Measurements from ENCODE around the gene C1QTNF9B. TPM values are rescaled to one million over a fixed set of nuclear protein-coding genes. Genes with fewer than 3 reads are reported as not detected.
"Not testable (repeated sequence)": the region's sequence is repeated elsewhere in the genome, so short reads cannot be mapped to it uniquely, and the experiment has no call there.

C1QTNF9B gene
- not detected for polyA plus RNA-seq (2013, experiment 1 of 4)
- not detected for polyA plus RNA-seq (2013, experiment 2 of 4)
- not detected for polyA plus RNA-seq (2013, experiment 3 of 4)
- polyA plus RNA-seq (2013, experiment 4 of 4) = not detected

DNA sequence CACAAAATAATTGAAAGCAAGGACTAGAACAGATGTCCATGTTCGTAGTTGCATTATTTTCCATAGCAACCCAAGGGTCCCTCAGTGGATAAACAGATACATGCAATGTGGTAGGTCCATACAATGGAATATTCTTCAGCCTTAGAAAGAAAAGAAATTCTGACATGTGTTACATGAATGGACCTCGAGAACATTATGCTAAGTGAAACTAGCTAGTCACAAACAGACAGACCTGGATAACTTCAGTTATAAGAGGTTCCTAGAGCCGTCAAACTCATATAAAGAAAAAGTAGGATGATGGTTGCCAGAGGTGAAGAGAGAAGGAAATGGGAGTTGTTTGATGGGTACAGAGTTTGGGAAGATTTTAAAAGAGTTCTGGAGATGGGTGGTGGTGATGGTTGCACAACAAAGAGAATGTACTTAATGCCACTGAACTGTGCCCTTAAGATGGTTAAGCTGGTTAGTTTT, at the start of gene C1QTNF9B:
TSS of gene C1QTNF9B (minus strand) at position 51 of the 468 bp plus-strand sequence.
- not testable (repeated sequence) for H3K27ac ChIP-seq (ENCODE audit: insufficient read depth, low read depth, low read length, poor library complexity, severe bottlenecking); H3K27me3 ChIP-seq (ENCODE audit: control insufficient read depth, insufficient read depth, low read length, poor library complexity, severe bottlenecking); H3K36me3 ChIP-seq (ENCODE audit: control insufficient read depth, insufficient read depth, low read length); H3K9me3 ChIP-seq (ENCODE audit: control insufficient read depth, low read length); H3K4me1 ChIP-seq (ENCODE audit: control insufficient read depth, insufficient read depth, low read length); H3K4me3 ChIP-seq (ENCODE audit: insufficient read depth, low read depth, low read length)
- WGBS, 2 experiments = 91 to 93% methylated on average over 3 of the region's 3 CpGs

DNA sequence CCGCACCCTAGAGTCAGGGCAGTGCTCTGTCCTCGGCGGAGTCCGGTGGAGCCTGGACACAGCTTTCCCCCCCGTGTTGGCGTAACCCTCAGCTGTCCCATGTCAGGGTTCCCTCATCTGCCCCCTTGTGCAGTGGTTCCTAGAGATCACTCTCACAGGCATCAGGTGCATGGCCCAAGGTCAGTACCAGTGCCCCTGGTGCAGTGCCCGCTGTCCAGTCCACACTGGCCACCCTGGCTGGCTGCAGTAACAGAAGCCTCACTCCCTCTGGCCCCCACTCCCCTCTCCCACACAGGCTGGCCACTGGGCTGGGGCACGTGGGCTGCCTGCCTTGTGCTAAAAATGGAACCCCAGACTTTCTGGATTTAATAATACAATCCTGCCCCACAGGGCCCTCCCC, 49.6 kb upstream of the C1QTNF9B start:
- 90 to 93% methylated on average over 8 of the region's 8 CpGs for WGBS, 2 experiments
- Histone ChIP-seq H3K9me3 (ENCODE audit: control insufficient read depth, low read length) (no peaks in the 10 kb centered on the region), H3K36me3 (ENCODE audit: control insufficient read depth, insufficient read depth, low read length) (no peaks in the 10 kb centered on the region), H3K4me1 (ENCODE audit: control insufficient read depth, insufficient read depth, low read length) (no peaks in the 10 kb centered on the region), H3K27me3 (ENCODE audit: control insufficient read depth, insufficient read depth, low read length, poor library complexity, severe bottlenecking) (no peaks in the 10 kb centered on the region), H3K4me3 (ENCODE audit: insufficient read depth, low read depth, low read length) (no peak overlapping the region), H3K27ac (ENCODE audit: insufficient read depth, low read depth, low read length, poor library complexity, severe bottlenecking) (no peak overlapping the region)

DNA sequence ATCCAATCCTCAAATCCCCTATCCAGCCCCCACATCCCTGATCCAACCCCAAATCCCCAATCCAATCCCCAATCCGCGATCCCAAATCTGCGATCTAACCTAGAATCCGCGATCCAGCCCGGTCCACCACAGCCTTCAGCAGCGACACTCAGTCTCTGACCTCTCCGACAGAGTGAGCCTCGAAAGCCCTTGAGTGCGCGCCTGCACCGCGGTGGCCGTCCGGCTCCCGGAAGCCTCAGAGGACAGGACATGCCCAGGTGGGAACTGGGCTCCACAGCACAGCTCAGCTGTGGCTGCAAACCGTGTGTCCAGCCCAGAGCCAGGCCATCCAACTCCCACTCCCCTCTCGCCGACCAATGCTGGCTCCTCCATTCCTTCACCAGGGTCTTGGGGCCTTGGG, 48.8 kb upstream of the C1QTNF9B start:
- no peak overlapping the region for H3K27ac ChIP-seq (ENCODE audit: insufficient read depth, low read depth, low read length, poor library complexity, severe bottlenecking)
- 95 to 97% methylated on average over 19 of the region's 19 CpGs for WGBS, 2 experiments
- H3K4me1 ChIP-seq (ENCODE audit: control insufficient read depth, insufficient read depth, low read length) = no peaks in the 10 kb centered on the region
- no peaks in the 10 kb centered on the region for H3K9me3 ChIP-seq (ENCODE audit: control insufficient read depth, low read length)
- no peaks in the 10 kb centered on the region for H3K36me3 ChIP-seq (ENCODE audit: control insufficient read depth, insufficient read depth, low read length)
- H3K4me3 ChIP-seq (ENCODE audit: insufficient read depth, low read depth, low read length) = no peak overlapping the region
- no peaks in the 10 kb centered on the region for H3K27me3 ChIP-seq (ENCODE audit: control insufficient read depth, insufficient read depth, low read length, poor library complexity, severe bottlenecking)

DNA sequence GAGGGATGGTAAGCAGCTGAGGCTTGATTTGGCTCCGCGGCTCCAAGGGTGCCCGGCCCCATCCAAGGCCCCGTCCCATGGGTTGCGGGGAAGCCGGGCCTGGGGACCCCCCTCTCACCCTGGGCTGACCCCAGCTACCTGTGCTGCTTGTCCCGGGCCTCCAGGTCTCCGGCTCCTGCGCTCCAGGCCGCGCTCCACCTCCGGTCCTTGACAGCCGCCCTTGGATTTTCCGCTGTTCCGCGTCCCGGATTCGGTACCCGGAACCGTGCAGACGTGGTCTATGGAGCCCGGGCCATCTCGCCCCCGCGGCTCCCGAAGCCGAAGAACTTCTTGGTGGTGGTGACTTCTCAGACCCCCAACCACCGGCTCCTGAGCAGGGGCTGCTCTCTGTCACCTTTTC, 48.3 kb upstream of the C1QTNF9B start:
- H3K4me3 ChIP-seq (ENCODE audit: insufficient read depth, low read depth, low read length) = no peak overlapping the region
- H3K9me3 ChIP-seq (ENCODE audit: control insufficient read depth, low read length) = no peaks in the 10 kb centered on the region
- H3K27ac ChIP-seq (ENCODE audit: insufficient read depth, low read depth, low read length, poor library complexity, severe bottlenecking) = no peak overlapping the region
- H3K36me3 ChIP-seq (ENCODE audit: control insufficient read depth, insufficient read depth, low read length) = no peaks in the 10 kb centered on the region
- H3K27me3 ChIP-seq (ENCODE audit: control insufficient read depth, insufficient read depth, low read length, poor library complexity, severe bottlenecking) = no peaks in the 10 kb centered on the region
- H3K4me1 ChIP-seq (ENCODE audit: control insufficient read depth, insufficient read depth, low read length) = no peaks in the 10 kb centered on the region
- WGBS, 2 experiments = 95 to 97% methylated on average over 28 of the region's 28 CpGs

DNA sequence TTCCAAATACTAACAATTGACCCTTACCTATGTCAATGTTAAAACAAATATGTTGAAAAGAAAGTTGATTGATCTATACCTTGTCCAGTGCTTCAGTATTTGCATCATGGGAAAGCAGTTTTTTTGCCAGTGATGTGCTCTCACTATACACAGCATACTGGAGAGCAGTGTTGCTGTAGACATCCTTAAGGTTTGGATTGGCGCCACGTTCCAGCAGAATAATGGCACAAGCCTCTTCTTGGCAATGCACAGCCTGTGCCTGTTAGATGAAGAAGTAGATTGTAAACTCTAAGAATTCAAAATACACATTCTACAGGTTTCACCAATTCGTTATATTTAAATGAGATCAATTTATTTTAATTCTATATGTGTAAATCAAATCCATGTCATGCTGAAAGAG, 43.9 kb upstream of the C1QTNF9B start:
- no peaks in the 10 kb centered on the region for H3K36me3 ChIP-seq (ENCODE audit: control insufficient read depth, insufficient read depth, low read length)
- H3K27me3 ChIP-seq (ENCODE audit: control insufficient read depth, insufficient read depth, low read length, poor library complexity, severe bottlenecking) = no peaks in the 10 kb centered on the region
- no peak overlapping the region for H3K27ac ChIP-seq (ENCODE audit: insufficient read depth, low read depth, low read length, poor library complexity, severe bottlenecking)
- no peaks in the 10 kb centered on the region for H3K9me3 ChIP-seq (ENCODE audit: control insufficient read depth, low read length)
- H3K4me3 ChIP-seq (ENCODE audit: insufficient read depth, low read depth, low read length) = no peak overlapping the region
- no peaks in the 10 kb centered on the region for H3K4me1 ChIP-seq (ENCODE audit: control insufficient read depth, insufficient read depth, low read length)
- 100% methylated on average over 2 of the region's 3 CpGs for WGBS, 2 experiments

DNA sequence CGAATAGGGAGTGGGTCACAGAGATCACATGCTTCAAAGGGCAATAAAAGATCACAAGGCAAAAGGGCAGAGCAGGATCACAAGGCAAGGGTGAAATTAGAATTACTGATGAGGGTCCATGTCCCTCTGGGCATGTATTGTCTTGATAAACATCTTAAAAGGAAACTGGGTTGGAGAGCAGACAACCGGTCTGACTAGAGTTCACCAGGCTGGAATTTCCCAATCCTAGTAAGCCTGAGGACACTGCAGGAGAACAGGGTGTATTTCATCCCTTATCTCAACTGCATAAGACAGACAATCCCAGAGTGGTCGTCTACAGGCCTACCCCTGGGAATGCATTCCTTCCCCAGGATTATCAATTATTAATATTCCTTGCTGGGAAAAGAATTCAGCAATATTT, 42.4 kb upstream of the C1QTNF9B start:
- not testable (repeated sequence) for H3K27ac ChIP-seq (ENCODE audit: insufficient read depth, low read depth, low read length, poor library complexity, severe bottlenecking); H3K9me3 ChIP-seq (ENCODE audit: control insufficient read depth, low read length); H3K27me3 ChIP-seq (ENCODE audit: control insufficient read depth, insufficient read depth, low read length, poor library complexity, severe bottlenecking); H3K36me3 ChIP-seq (ENCODE audit: control insufficient read depth, insufficient read depth, low read length); H3K4me1 ChIP-seq (ENCODE audit: control insufficient read depth, insufficient read depth, low read length); H3K4me3 ChIP-seq (ENCODE audit: insufficient read depth, low read depth, low read length)
- WGBS, 2 experiments = 90 to 97% methylated on average over 3 of the region's 3 CpGs

DNA sequence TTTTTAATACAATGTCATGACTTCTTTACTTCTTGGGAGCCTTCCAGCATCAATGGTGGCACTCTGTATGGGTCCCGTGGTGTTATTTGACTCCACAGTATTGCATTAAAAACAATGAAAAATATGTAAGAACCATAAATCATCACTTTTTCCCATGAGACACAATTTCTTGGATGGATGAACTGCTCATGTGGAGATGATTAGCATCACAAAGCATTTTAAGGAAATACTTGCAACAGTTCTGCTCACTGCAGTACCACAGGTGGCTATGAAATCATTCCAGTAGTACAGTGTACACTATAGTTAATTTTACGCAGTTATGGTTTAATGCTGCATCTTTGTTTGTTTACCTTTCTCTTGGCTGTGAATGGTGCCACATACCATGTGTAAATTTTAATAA, 37.2 kb upstream of the C1QTNF9B start:
- no peaks in the 10 kb centered on the region for H3K27me3 ChIP-seq (ENCODE audit: control insufficient read depth, insufficient read depth, low read length, poor library complexity, severe bottlenecking)
- no peaks in the 10 kb centered on the region for H3K36me3 ChIP-seq (ENCODE audit: control insufficient read depth, insufficient read depth, low read length)
- H3K4me1 ChIP-seq (ENCODE audit: control insufficient read depth, insufficient read depth, low read length) = no peaks in the 10 kb centered on the region
- no peaks in the 10 kb centered on the region for H3K9me3 ChIP-seq (ENCODE audit: control insufficient read depth, low read length)
- no peak overlapping the region for H3K27ac ChIP-seq (ENCODE audit: insufficient read depth, low read depth, low read length, poor library complexity, severe bottlenecking)
- no peak overlapping the region for H3K4me3 ChIP-seq (ENCODE audit: insufficient read depth, low read depth, low read length)
- 92 to 95% methylated on average over 2 of the region's 2 CpGs for WGBS, 2 experiments

DNA sequence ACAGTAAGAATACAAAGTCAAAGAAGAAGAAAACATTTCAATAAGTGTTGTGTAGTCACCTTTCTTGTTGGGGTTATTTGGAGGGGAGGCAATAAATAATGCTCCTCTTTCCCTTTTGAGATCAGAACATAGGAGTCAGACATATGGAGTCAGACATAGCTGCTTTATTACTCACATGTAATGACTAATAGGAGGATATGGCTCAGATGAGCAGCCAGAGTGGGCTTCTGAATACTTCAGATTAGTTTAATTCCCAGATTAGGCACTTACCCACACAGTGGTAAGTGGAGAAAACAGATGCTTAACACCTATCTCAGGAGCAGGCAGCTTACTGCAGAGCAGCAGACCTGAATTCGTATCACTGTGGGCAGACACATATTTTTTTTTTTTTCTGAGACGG, 31.7 kb upstream of the C1QTNF9B start:
- Histone ChIP-seq H3K4me3 (ENCODE audit: insufficient read depth, low read depth, low read length) (no peak overlapping the region), H3K27ac (ENCODE audit: insufficient read depth, low read depth, low read length, poor library complexity, severe bottlenecking) (no peak overlapping the region), H3K27me3 (ENCODE audit: control insufficient read depth, insufficient read depth, low read length, poor library complexity, severe bottlenecking) (no peaks in the 10 kb centered on the region), H3K4me1 (ENCODE audit: control insufficient read depth, insufficient read depth, low read length) (no peaks in the 10 kb centered on the region), H3K9me3 (ENCODE audit: control insufficient read depth, low read length) (no peaks in the 10 kb centered on the region), H3K36me3 (ENCODE audit: control insufficient read depth, insufficient read depth, low read length) (no peaks in the 10 kb centered on the region)
- 93 to 99% methylated on average over 2 of the region's 2 CpGs for WGBS, 2 experiments

DNA sequence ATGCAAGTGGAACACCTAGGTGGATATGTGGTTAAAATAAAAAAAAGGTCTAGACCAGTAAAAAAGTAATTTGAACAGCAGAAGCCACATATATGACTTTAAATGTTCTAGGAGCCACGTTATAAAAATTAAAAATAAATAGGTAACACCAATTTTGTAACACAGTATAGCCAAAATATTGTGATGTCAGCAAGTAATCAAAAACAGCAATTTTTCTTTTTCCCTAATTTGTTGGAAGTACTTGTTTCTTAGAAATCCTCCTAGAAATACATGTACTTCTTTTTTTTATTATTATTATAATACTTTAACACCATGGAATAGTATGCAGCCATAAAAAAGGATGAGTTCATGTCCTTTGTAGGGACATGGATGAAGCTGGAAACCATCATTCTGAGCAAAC, 25.7 kb upstream of the C1QTNF9B start:
- WGBS, 2 experiments = no CpG with 5 or more reads among the region's 1 CpG
- no peak overlapping the region for H3K27ac ChIP-seq (ENCODE audit: insufficient read depth, low read depth, low read length, poor library complexity, severe bottlenecking)
- H3K36me3 ChIP-seq (ENCODE audit: control insufficient read depth, insufficient read depth, low read length) = no peaks in the 10 kb centered on the region
- no peaks in the 10 kb centered on the region for H3K4me1 ChIP-seq (ENCODE audit: control insufficient read depth, insufficient read depth, low read length)
- no peaks in the 10 kb centered on the region for H3K27me3 ChIP-seq (ENCODE audit: control insufficient read depth, insufficient read depth, low read length, poor library complexity, severe bottlenecking)
- no peak overlapping the region for H3K4me3 ChIP-seq (ENCODE audit: insufficient read depth, low read depth, low read length)
- no peaks in the 10 kb centered on the region for H3K9me3 ChIP-seq (ENCODE audit: control insufficient read depth, low read length)

DNA sequence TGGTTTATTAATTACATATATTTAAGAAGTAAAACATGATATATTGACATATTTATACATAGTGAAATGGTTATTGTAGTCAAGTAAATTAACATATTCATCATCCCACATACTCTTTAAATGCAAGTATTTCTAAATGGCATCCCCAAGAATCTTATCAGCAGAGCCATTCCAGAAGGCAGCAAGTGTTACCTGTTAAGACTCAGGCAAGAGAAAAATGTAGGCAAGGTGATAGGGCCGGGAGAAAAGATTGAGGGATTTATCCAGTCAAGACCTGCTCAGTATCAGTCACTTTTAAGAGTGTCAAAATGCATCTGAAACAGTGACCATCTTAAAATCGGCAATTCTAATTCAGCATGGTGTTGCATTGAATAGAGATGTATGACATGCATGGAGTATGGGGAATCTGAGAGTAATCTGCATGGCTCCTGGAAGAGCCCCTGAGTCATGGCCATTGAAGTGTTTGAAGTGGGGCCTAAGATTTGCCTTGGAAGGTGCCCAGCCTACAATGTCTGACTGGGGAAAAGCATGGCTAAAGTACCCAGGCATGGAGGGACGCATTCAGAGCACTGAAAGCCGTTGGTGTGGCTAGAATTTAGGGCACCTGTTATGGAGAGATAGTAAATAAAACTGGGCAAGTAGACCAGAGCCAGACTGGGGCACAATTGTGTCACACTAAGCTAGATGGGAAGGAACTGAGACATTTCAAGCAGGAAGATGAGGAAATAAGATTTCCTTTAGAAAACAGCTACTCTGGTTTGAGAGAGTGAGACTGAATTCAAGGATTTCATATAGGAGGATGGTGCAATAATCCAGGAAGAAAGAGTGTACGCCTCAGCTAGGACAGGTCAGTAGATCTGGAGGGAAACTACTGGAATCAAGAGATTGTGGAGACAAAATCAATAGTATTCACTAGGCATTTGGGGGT, 25.0 kb upstream of the C1QTNF9B start:
- no peaks in the 10 kb centered on the region for H3K4me1 ChIP-seq (ENCODE audit: control insufficient read depth, insufficient read depth, low read length)
- H3K4me3 ChIP-seq (ENCODE audit: insufficient read depth, low read depth, low read length) = no peak overlapping the region
- H3K27ac ChIP-seq (ENCODE audit: insufficient read depth, low read depth, low read length, poor library complexity, severe bottlenecking) = no peak overlapping the region
- H3K9me3 ChIP-seq (ENCODE audit: control insufficient read depth, low read length) = no peaks in the 10 kb centered on the region
- no peaks in the 10 kb centered on the region for H3K27me3 ChIP-seq (ENCODE audit: control insufficient read depth, insufficient read depth, low read length, poor library complexity, severe bottlenecking)
- H3K36me3 ChIP-seq (ENCODE audit: control insufficient read depth, insufficient read depth, low read length) = no peaks in the 10 kb centered on the region
- WGBS, 2 experiments = 91 to 94% methylated on average over 5 of the region's 5 CpGs
